GM21515 (cell line): ENCODE results near the gene SPRR2D.
"Not testable (repeated sequence)": the region's sequence is repeated elsewhere in the genome, so short reads cannot be mapped to it uniquely, and the experiment has no call there.

Experiments
- ATAC-seq: cut with Tn5 transposase; IDR thresholded peaks from one replicate; pipeline ENCODE4 v1.9.1; 2021; ENCODE audit not compliant: unreplicated experiment

Gene SPRR2D

GRCh38 chr1:153040950-153041631 lies at the start of gene SPRR2D:
TSS of gene SPRR2D (minus strand) at chr1:153041120. CDS start at chr1:153040346, 774 bp downstream.
- ATAC-seq = no peak

- no peak for ATAC-seq
Observed at GRCh38 chr1:153087652-153088051, 46.7 kb upstream of the SPRR2D start.

- no peak for ATAC-seq
Observed at GRCh38 chr1:153081736-153082135, 40.8 kb upstream of the SPRR2D start.

- ATAC-seq = no peak
Observed at GRCh38 chr1:153072806-153073726, 32.1 kb upstream of the SPRR2D start.

- no peak for ATAC-seq
Observed at GRCh38 chr1:153071511-153071910, 30.6 kb upstream of the SPRR2D start, which contains the start of gene SPRR2B. TSS of gene SPRR2B (minus strand) at chr1:153071611. CDS start at chr1:153070839, 772 bp downstream.

- ATAC-seq = no peak
Observed at GRCh38 chr1:153070243-153070642, 29.3 kb upstream of the SPRR2D start.

- ATAC-seq = no peak
Observed at GRCh38 chr1:153058826-153059784, 18.2 kb upstream of the SPRR2D start.

GRCh38 chr1:153058154-153058553 lies 17.2 kb upstream of the SPRR2D start:
- no peak for ATAC-seq

GRCh38 chr1:153057375-153057774 lies 16.5 kb upstream of the SPRR2D start, which contains the start of gene SPRR2A:
TSS of gene SPRR2A (minus strand) at chr1:153057512. CDS start at chr1:153056735, 777 bp downstream.
- ATAC-seq = no peak

- not testable (repeated sequence) for ATAC-seq
Observed at GRCh38 chr1:153056111-153056510, 15.2 kb upstream of the SPRR2D start.

GRCh38 chr1:153049211-153049610 lies 8.3 kb upstream of the SPRR2D start:
- ATAC-seq = no peak

GRCh38 chr1:153035211-153035610 lies 5.7 kb downstream of the SPRR2D start:
- no peak for ATAC-seq

- no peak for ATAC-seq
Observed at GRCh38 chr1:153032677-153033308, 8.1 kb downstream of the SPRR2D start.

- ATAC-seq = no peak
Observed at GRCh38 chr1:153032073-153032472, 8.8 kb downstream of the SPRR2D start.

- no peak for ATAC-seq
Observed at GRCh38 chr1:153030895-153031294, 10.0 kb downstream of the SPRR2D start, which contains the start of gene SPRR1B. TSS of gene SPRR1B (plus strand) at chr1:153031203. CDS start at chr1:153032346, 1,143 bp downstream.

GRCh38 chr1:153028766-153029165 lies 12.2 kb downstream of the SPRR2D start:
- ATAC-seq = no peak

GRCh38 chr1:153025797-153026196 lies 15.1 kb downstream of the SPRR2D start:
- no peak for ATAC-seq

GRCh38 chr1:153024413-153024812 lies 16.5 kb downstream of the SPRR2D start:
- ATAC-seq = no peak

GRCh38 chr1:153023109-153023508 lies 17.8 kb downstream of the SPRR2D start:
- ATAC-seq = no peak

- ATAC-seq = not testable (repeated sequence)
Observed at GRCh38 chr1:153022340-153022739, 18.6 kb downstream of the SPRR2D start.
